ENCODE results near the gene SFTA2.

The SFTA2 gene

GRCh38 chr6:30915591-30915946 is 16.4 kb downstream of the SFTA2 start:
- Histone ChIP-seq H3K27ac (no peak overlapping the region), H2AFZ (ENCODE audit: low read depth) (peak overlapping the region; percentile 70; the same call in 1 of the 2 replicates), H3K4me1 (ENCODE audit: low read depth, poor library complexity, severe bottlenecking) (peaks cover 17% of the 10 kb centered on the region), H4K20me1 (ENCODE audit: insufficient read depth) (no peaks in the 10 kb centered on the region), H3K4me2 (peak overlapping the region; percentile 98; the same call in 1 of the 2 replicates), H3K9ac (no peak overlapping the region), H3K27me3 (ENCODE audit: insufficient read depth, low read depth) (no peaks in the 10 kb centered on the region), H3K79me2 (ENCODE audit: insufficient read depth, low read depth) (no peaks in the 10 kb centered on the region), H3K4me3 (IDR thresholded peaks at IDR 0.05; ENCODE audit: insufficient read depth, low read depth, low read length) (no peak overlapping the region), H3K36me3 (ENCODE audit: insufficient read depth) (no peaks in the 10 kb centered on the region)
- TF ChIP-seq, protein P1, sequence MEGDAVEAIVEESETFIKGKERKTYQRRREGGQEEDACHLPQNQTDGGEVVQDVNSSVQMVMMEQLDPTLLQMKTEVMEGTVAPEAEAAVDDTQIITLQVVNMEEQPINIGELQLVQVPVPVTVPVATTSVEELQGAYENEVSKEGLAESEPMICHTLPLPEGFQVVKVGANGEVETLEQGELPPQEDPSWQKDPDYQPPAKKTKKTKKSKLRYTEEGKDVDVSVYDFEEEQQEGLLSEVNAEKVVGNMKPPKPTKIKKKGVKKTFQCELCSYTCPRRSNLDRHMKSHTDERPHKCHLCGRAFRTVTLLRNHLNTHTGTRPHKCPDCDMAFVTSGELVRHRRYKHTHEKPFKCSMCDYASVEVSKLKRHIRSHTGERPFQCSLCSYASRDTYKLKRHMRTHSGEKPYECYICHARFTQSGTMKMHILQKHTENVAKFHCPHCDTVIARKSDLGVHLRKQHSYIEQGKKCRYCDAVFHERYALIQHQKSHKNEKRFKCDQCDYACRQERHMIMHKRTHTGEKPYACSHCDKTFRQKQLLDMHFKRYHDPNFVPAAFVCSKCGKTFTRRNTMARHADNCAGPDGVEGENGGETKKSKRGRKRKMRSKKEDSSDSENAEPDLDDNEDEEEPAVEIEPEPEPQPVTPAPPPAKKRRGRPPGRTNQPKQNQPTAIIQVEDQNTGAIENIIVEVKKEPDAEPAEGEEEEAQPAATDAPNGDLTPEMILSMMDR (conservative IDR thresholded peaks at IDR 0.05; ENCODE audit: low read depth, low read length), result peak; percentile 79

DNA sequence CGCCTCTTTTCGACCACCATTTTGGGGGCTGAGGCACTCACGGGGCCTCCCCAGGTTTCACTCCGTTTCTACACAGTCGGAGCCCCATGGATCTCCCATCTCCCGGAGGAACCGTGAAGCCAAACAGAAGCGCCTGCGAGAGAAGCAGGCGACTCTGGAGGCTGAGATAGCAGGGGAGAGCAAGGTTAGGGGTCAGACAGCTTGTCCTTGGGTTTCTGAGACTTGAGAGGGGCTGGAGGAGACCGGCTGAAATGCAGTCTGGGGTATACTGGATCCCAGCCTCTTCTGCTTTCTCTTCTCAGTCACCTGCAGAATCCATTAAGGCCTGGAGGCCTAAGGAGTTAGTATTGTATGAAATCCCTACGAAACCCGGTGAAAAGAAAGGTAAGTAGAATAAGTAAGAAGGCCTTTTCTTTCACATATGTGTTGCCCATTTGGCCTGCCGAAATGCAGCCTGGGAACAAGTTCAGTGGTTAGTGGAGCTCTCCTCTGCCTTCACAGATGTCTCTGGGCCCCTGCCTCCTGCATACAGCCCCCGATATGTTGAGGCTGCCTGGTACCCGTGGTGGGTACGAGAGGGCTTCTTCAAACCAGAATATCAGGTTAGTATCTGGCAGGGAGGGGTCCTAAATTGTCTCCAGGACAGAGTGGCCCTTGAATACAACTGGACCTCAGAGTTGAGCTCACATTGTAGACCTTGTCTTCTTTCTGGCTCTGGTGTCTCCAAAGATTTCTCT is 16.9 kb downstream of the SFTA2 start:
- peak overlapping the region; percentile 43 for H3K27ac ChIP-seq
- TF ChIP-seq, protein P1 (conservative IDR thresholded peaks at IDR 0.05; ENCODE audit: low read depth, low read length), result no peak
- peak overlapping the region; percentile 98 for H3K4me2 ChIP-seq
- no peaks in the 10 kb centered on the region for H3K27me3 ChIP-seq (ENCODE audit: insufficient read depth, low read depth)
- peak overlapping the region; percentile 70 for H2AFZ ChIP-seq (ENCODE audit: low read depth)
- no peaks in the 10 kb centered on the region for H3K79me2 ChIP-seq (ENCODE audit: insufficient read depth, low read depth)
- H4K20me1 ChIP-seq (ENCODE audit: insufficient read depth), result no peaks in the 10 kb centered on the region
- peak overlapping the region; percentile 72 for H3K9ac ChIP-seq
- H3K4me3 ChIP-seq (IDR thresholded peaks at IDR 0.05; ENCODE audit: insufficient read depth, low read depth, low read length), result peak overlapping the region; percentile 40
- no peaks in the 10 kb centered on the region for H3K36me3 ChIP-seq (ENCODE audit: insufficient read depth)
- peaks cover 17% of the 10 kb centered on the region for H3K4me1 ChIP-seq (ENCODE audit: low read depth, poor library complexity, severe bottlenecking)

GRCh38 chr6:30914076-30914853 is 17.7 kb downstream of the SFTA2 start, which contains the start of gene VARS2:
Gene VARS2, plus strand, starts transcription at chr6:30914238. Its CDS starts 599 bp downstream, at chr6:30914837.
- peak within 1 kb of the TSS; percentile 43 for H3K27ac ChIP-seq
- H3K4me3 ChIP-seq (IDR thresholded peaks at IDR 0.05; ENCODE audit: insufficient read depth, low read depth, low read length), result peak within 1 kb of the TSS; percentile 40
- no peaks in the 10 kb centered on the region for H4K20me1 ChIP-seq (ENCODE audit: insufficient read depth)
- peaks cover 19% of the 10 kb centered on the region for H3K4me1 ChIP-seq (ENCODE audit: low read depth, poor library complexity, severe bottlenecking)
- peak within 1 kb of the TSS; percentile 72 for H3K9ac ChIP-seq
- TF ChIP-seq, protein P1 (conservative IDR thresholded peaks at IDR 0.05; ENCODE audit: low read depth, low read length), result no peak
- H3K27me3 ChIP-seq (ENCODE audit: insufficient read depth, low read depth), result no peaks in the 10 kb centered on the region
- H3K79me2 ChIP-seq (ENCODE audit: insufficient read depth, low read depth), result no peaks in the 10 kb centered on the region
- H3K36me3 ChIP-seq (ENCODE audit: insufficient read depth), result no peaks in the 10 kb centered on the region
- peak within 1 kb of the TSS; percentile 70 for H2AFZ ChIP-seq (ENCODE audit: low read depth)
- H3K4me2 ChIP-seq, result peak within 1 kb of the TSS; percentile 98

GRCh38 chr6:30913721-30914075 is 18.3 kb downstream of the SFTA2 start:
- peaks cover 3% of the 10 kb centered on the region; the same call in 1 of the 2 replicates for H3K79me2 ChIP-seq (ENCODE audit: insufficient read depth, low read depth)
- no peaks in the 10 kb centered on the region for H3K27me3 ChIP-seq (ENCODE audit: insufficient read depth, low read depth)
- no peaks in the 10 kb centered on the region for H3K36me3 ChIP-seq (ENCODE audit: insufficient read depth)
- H3K9ac ChIP-seq, result no peak overlapping the region
- H4K20me1 ChIP-seq (ENCODE audit: insufficient read depth), result no peaks in the 10 kb centered on the region
- H3K4me3 ChIP-seq (IDR thresholded peaks at IDR 0.05; ENCODE audit: insufficient read depth, low read depth, low read length), result no peak overlapping the region
- H3K27ac ChIP-seq, result no peak overlapping the region
- H3K4me2 ChIP-seq, result peak overlapping the region; percentile 98
- peaks cover 24% of the 10 kb centered on the region for H3K4me1 ChIP-seq (ENCODE audit: low read depth, poor library complexity, severe bottlenecking)
- H2AFZ ChIP-seq (ENCODE audit: low read depth), result peak overlapping the region; percentile 70
- TF ChIP-seq, protein P1 (conservative IDR thresholded peaks at IDR 0.05; ENCODE audit: low read depth, low read length), result no peak

Measured in KMS-11 (cell line).